Thymus (tissue), 11 donors: Measurements from ENCODE around the gene SASH3. TPM values are rescaled to one million over a fixed set of nuclear protein-coding genes. Genes with fewer than 3 reads are reported as not detected.

Experiments used
- DNase-seq, 9 donors: peaks; one replicate each; pipeline ENCODE4 v3.0.0-alpha.2; 2013; ENCODE audit warnings: low spot score in 9 of 9, low read depth in 6 of 9, missing footprints in 1 of 9
- H3K27ac ChIP-seq, 2 donors: one replicate each; pipeline ENCODE4 v1.5.1; 2013; ENCODE audit warnings: control low read depth in 1 of 2, low read depth in 1 of 2, low read length in 1 of 2, mild to moderate bottlenecking in 1 of 2, moderate library complexity in 1 of 2
- H3K27me3 ChIP-seq, 2 donors: one replicate each; pipeline ENCODE4 v1.5.1; 2013; ENCODE audit warnings: low read length in 1 of 2; ENCODE audit not compliant: control insufficient read depth in 2 of 2, insufficient read depth in 1 of 2
- H3K36me3 ChIP-seq, 2 donors: one replicate each; pipeline ENCODE4 v1.5.1; 2013; ENCODE audit warnings: low read length in 1 of 2, mild to moderate bottlenecking in 1 of 2, moderate library complexity in 1 of 2; ENCODE audit not compliant: control insufficient read depth in 2 of 2, insufficient read depth in 2 of 2
- H3K4me1 ChIP-seq, 2 donors: one replicate each; pipeline ENCODE4 v1.5.1; 2013; ENCODE audit warnings: low read length in 2 of 2; ENCODE audit not compliant: control insufficient read depth in 2 of 2, insufficient read depth in 2 of 2
- H3K4me3 ChIP-seq, 2 donors: one replicate each; pipeline ENCODE4 v1.5.1; 2013; ENCODE audit warnings: low read length in 2 of 2, control low read depth in 1 of 2, mild to moderate bottlenecking in 1 of 2
- H3K9me3 ChIP-seq, 2 donors: one replicate each; pipeline ENCODE4 v1.5.1; 2013; ENCODE audit warnings: low read length in 1 of 2, mild to moderate bottlenecking in 1 of 2; ENCODE audit not compliant: control insufficient read depth in 2 of 2, insufficient read depth in 1 of 2
- WGBS: extraction: QIAGEN DNeasy Blood & Tissue Kit; methylation state at CpG from one replicate; pipeline ENCODE4 v1.1.7; 2013; 5-methylcytosine and 5-hydroxymethylcytosine counted together
- polyA plus RNA-seq: library from polyadenylated mRNA; stranded (reverse); fragments of 200-250 nt; gene quantifications from one replicate; pipeline ENCODE4 v1.2.3, GENCODE V29; 2013
- total RNA-seq: library from RNA; stranded (reverse); fragments of 120-200 nt; gene quantifications from one replicate; pipeline ENCODE4 v1.2.4, GENCODE V29; 2013
- donor health status: healthy.

SASH3 gene
- total and polyA plus RNA-seq, 2 donors, result 58.2 to 176 TPM

- peak overlapping the region; percentile 93 to 97 for H3K27ac ChIP-seq
- no peak overlapping the region for H3K4me3 ChIP-seq
- WGBS, result 93% methylated on average over 8 of the region's 8 CpGs
- DNase-seq, result no peak
- no peaks in the 10 kb centered on the region for H3K9me3 ChIP-seq
- peaks cover 45 to 66% of the 10 kb centered on the region in 2 donors for H3K4me1 ChIP-seq
- H3K27me3 ChIP-seq, result no peaks in the 10 kb centered on the region
- H3K36me3 ChIP-seq, result no peaks in the 10 kb centered on the region
Observed at GRCh38 chrX:129768186-129768585, 11.6 kb upstream of the SASH3 start.

GRCh38 chrX:129768586-129769466 is 10.9 kb upstream of the SASH3 start:
- Histone ChIP-seq H3K27ac (peak overlapping the region; percentile 93 to 97), H3K4me1 (peaks cover 47 to 69% of the 10 kb centered on the region in 2 donors), H3K4me3 (peak overlapping the region in 1 of 2 donors; percentile 28), H3K9me3 (no peaks in the 10 kb centered on the region), H3K36me3 (no peaks in the 10 kb centered on the region), H3K27me3 (no peaks in the 10 kb centered on the region)
- 50% methylated on average over 8 of the region's 8 CpGs for WGBS
- peak in 1 of 9 donors; percentile 52 for DNase-seq

- no peaks in the 10 kb centered on the region for H3K36me3 ChIP-seq
- H3K4me3 ChIP-seq, result peak overlapping the region in 1 of 2 donors; percentile 28
- DNase-seq, result peak in 8 of 9 donors; percentile 74 to 94 (median 84)
- peak overlapping the region; percentile 93 to 97 for H3K27ac ChIP-seq
- WGBS, result 9% methylated on average over 9 of the region's 9 CpGs
- H3K27me3 ChIP-seq, result no peaks in the 10 kb centered on the region
- no peaks in the 10 kb centered on the region for H3K9me3 ChIP-seq
- peaks cover 49 to 77% of the 10 kb centered on the region in 2 donors for H3K4me1 ChIP-seq
Observed at GRCh38 chrX:129769467-129770154, 10.1 kb upstream of the SASH3 start.

- peak in 1 of 9 donors; percentile 66 for DNase-seq
- H3K4me1 ChIP-seq, result peaks cover 53 to 95% of the 10 kb centered on the region in 2 donors
- peak overlapping the region; percentile 70 to 77 for H3K27ac ChIP-seq
- no peak overlapping the region for H3K4me3 ChIP-seq
- no peaks in the 10 kb centered on the region for H3K9me3 ChIP-seq
- H3K27me3 ChIP-seq, result no peaks in the 10 kb centered on the region
- H3K36me3 ChIP-seq, result no peaks in the 10 kb centered on the region
- 74% methylated on average over 14 of the region's 14 CpGs for WGBS
Observed at GRCh38 chrX:129771266-129771995, 8.3 kb upstream of the SASH3 start.

- peak in 1 of 9 donors; percentile 52 for DNase-seq
- 46% methylated on average over 14 of the region's 14 CpGs for WGBS
Observed at GRCh38 chrX:129772796-129773431, 6.8 kb upstream of the SASH3 start.

GRCh38 chrX:129773649-129774458 is 5.9 kb upstream of the SASH3 start:
- Histone ChIP-seq H3K36me3 (no peaks in the 10 kb centered on the region), H3K4me3 (no peak overlapping the region), H3K9me3 (no peaks in the 10 kb centered on the region), H3K4me1 (peaks cover 47 to 95% of the 10 kb centered on the region in 2 donors), H3K27me3 (no peaks in the 10 kb centered on the region), H3K27ac (peak overlapping the region; percentile 70 to 76)
- no peak for DNase-seq
- 70% methylated on average over 4 of the region's 4 CpGs for WGBS

More at GRCh38 chrX:129772796-129773431, 6.8 kb upstream of the SASH3 start:
- Histone ChIP-seq H3K4me3 (no peak overlapping the region), H3K4me1 (peaks cover 53 to 98% of the 10 kb centered on the region in 2 donors), H3K9me3 (no peaks in the 10 kb centered on the region), H3K36me3 (no peaks in the 10 kb centered on the region), H3K27me3 (no peaks in the 10 kb centered on the region), H3K27ac (peak overlapping the region; percentile 76 to 85)

- peak in 3 of 9 donors; percentile 71 to 85 (median 71) for DNase-seq
- Histone ChIP-seq H3K4me3 (peak overlapping the region; percentile 32 to 41), H3K4me1 (peaks cover 24 to 78% of the 10 kb centered on the region in 2 donors), H3K27ac (peak overlapping the region; percentile 88 to 90), H3K27me3 (no peaks in the 10 kb centered on the region), H3K9me3 (no peaks in the 10 kb centered on the region), H3K36me3 (peaks cover 0 to 9% of the 10 kb centered on the region in 2 donors)
- WGBS, result 10% methylated on average over 30 of the region's 30 CpGs
Observed at GRCh38 chrX:129777218-129778030, 2.3 kb upstream of the SASH3 start.
